ENCODE measurements around the gene SMYD3. TPM values are rescaled to one million over a fixed set of nuclear protein-coding genes. Genes with fewer than 3 reads are reported as not detected.

SMYD3 gene
- total RNA-seq, 1 donor from 2014 or later = 31.9 TPM

DNA sequence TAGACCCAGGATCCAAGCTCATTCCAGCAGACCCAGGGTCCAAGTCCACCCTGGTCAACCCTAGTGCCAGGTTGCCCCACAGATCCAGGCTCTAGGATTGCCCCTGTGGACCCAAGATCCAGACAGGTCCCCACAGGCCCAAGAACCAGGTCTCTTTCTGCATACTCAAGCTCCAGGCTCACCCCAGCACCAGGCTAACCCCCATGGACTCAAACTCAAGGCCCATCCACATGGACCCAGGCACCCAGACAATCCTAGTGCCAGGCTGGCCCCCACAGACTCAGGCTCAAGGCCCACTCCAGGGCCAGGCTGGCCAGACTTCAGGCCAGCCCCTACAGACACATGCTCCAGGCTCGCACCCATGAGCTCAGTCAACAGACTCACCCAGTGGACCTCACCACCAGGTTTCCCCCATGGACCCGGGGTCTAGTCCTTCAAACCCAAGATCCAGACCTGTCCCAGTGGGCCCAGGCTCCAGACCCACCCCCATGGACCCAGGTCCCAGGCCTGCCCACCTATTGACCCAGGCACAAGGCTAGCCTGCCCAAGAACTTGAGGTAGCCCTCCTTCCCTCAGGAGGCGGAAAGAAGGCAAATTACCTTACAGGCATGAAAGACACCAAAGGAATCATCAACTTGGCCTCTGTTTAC is 124.4 kb downstream of the SMYD3 start:
- no peak for DNase-seq (ENCODE audit: low spot score, unreplicated experiment)
- no peaks in the 10 kb centered on the region for H3K36me3 Mint-ChIP-seq (ENCODE audit: insufficient read depth)
- TF ChIP-seq, protein P1, sequence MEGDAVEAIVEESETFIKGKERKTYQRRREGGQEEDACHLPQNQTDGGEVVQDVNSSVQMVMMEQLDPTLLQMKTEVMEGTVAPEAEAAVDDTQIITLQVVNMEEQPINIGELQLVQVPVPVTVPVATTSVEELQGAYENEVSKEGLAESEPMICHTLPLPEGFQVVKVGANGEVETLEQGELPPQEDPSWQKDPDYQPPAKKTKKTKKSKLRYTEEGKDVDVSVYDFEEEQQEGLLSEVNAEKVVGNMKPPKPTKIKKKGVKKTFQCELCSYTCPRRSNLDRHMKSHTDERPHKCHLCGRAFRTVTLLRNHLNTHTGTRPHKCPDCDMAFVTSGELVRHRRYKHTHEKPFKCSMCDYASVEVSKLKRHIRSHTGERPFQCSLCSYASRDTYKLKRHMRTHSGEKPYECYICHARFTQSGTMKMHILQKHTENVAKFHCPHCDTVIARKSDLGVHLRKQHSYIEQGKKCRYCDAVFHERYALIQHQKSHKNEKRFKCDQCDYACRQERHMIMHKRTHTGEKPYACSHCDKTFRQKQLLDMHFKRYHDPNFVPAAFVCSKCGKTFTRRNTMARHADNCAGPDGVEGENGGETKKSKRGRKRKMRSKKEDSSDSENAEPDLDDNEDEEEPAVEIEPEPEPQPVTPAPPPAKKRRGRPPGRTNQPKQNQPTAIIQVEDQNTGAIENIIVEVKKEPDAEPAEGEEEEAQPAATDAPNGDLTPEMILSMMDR (IDR thresholded peaks at IDR 0.05; ENCODE audit: unreplicated experiment) = no peak
- no peaks in the 10 kb centered on the region for H3K27me3 Mint-ChIP-seq
- no peak overlapping the region for H3K4me3 Mint-ChIP-seq (ENCODE audit: low read depth)
- no peak overlapping the region for H3K27ac Mint-ChIP-seq
- no peaks in the 10 kb centered on the region for H3K9me3 Mint-ChIP-seq (ENCODE audit: low read depth)
- H3K4me1 Mint-ChIP-seq (ENCODE audit: low read depth) = peaks cover 5% of the 10 kb centered on the region

DNA sequence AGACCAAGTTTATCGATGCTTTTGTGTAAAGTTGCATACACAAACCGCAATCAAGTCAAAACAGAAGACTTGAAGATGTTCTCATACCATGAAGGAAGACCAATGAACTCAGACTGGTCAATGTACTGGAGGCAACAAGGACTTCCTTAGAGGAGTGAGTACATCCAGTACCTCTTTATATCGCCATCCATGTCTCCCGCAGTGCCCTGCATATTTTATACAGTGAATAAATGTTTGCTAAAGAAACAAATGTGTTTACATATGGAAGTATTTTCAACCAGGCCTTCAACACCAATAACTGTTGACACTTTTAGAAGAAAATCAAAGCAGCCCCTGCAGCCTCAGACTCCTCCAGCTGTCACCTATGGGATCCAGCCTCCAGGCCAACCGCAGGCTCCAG is 125.6 kb downstream of the SMYD3 start:
- H3K27me3 Mint-ChIP-seq = no peaks in the 10 kb centered on the region

DNA sequence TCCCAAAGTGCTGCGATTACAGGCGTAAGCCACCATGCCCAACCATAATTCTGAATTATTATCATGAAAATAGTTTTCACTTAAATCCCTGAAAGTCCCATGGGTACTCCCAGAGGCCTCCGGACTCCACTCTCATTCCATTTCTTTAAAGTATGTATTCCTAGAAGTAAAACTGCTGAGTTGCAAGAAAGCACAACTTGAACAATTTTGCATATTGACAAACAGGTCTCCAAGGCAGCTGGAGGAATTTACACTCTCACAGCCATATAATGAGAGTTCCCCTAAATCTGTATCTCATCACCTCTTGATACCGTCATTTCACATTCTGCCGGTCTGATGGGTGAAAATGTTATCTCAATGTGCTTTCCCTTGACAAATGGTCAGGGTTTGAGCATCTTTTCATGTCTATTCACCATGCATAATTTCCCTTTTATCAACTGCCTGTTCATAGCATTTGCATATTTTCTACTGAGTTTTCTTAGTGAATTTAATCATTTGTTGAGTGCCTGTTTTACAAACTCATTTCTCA is 129.4 kb downstream of the SMYD3 start:
- no peaks in the 10 kb centered on the region for H3K36me3 Mint-ChIP-seq (ENCODE audit: insufficient read depth)
- no peak overlapping the region for H3K27ac Mint-ChIP-seq
- no peak overlapping the region for H3K4me3 Mint-ChIP-seq (ENCODE audit: low read depth)
- H3K27me3 Mint-ChIP-seq = no peaks in the 10 kb centered on the region
- no peaks in the 10 kb centered on the region for H3K4me1 Mint-ChIP-seq (ENCODE audit: low read depth)
- DNase-seq (ENCODE audit: low spot score, unreplicated experiment) = no peak
- H3K9me3 Mint-ChIP-seq (ENCODE audit: low read depth) = no peaks in the 10 kb centered on the region
- TF ChIP-seq, protein P1 (IDR thresholded peaks at IDR 0.05; ENCODE audit: unreplicated experiment) = no peak

More for the DNA sequence above, 125.6 kb downstream of the SMYD3 start:
- H3K9me3 Mint-ChIP-seq (ENCODE audit: low read depth) = no peaks in the 10 kb centered on the region
- no peak for DNase-seq (ENCODE audit: low spot score, unreplicated experiment)
- H3K27ac Mint-ChIP-seq = no peak overlapping the region
- no peaks in the 10 kb centered on the region for H3K36me3 Mint-ChIP-seq (ENCODE audit: insufficient read depth)
- H3K4me1 Mint-ChIP-seq (ENCODE audit: low read depth) = peaks cover 5% of the 10 kb centered on the region
- TF ChIP-seq, protein P1 (IDR thresholded peaks at IDR 0.05; ENCODE audit: unreplicated experiment) = no peak
- H3K4me3 Mint-ChIP-seq (ENCODE audit: low read depth) = no peak overlapping the region

DNA sequence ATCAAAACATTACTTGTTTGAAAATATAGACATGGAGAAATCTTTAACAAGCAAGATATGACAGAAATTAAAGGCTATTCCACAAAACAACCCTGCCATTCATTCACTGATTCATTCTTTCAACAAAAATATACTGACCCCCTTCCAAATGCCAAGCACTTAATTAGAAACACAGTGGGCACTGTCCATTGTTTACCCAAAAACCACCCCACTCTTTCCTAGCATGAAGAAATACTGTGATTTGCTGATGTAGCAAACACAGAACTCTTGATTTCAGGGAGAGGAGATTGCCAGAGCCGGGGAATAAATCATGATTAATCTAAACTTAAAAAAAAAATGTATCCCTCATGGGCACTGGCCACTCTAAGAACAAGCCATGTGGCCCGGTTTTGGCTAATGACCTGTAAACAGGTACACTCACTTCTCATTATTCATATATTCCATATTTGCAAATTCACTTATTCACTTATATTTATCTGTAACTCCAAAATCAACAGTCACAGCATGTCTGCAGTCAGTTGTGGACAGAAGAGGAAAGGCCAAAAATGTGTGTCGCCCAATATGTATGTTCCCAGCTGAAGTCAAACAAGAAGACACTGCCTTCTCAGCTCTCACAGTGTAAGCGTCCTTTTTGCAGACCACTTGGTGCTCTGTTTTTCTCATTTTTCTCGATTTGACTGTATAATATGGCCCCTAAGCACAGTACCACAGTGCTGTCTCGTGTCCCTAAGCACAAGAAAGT is 133.1 kb downstream of the SMYD3 start:
- no peak overlapping the region for H3K4me3 Mint-ChIP-seq (ENCODE audit: low read depth)
- H3K4me1 Mint-ChIP-seq (ENCODE audit: low read depth) = no peaks in the 10 kb centered on the region
- DNase-seq (ENCODE audit: low spot score, unreplicated experiment) = no peak
- TF ChIP-seq, protein P1 (IDR thresholded peaks at IDR 0.05; ENCODE audit: unreplicated experiment) = no peak
- H3K27me3 Mint-ChIP-seq = no peaks in the 10 kb centered on the region
- no peaks in the 10 kb centered on the region for H3K9me3 Mint-ChIP-seq (ENCODE audit: low read depth)
- no peak overlapping the region for H3K27ac Mint-ChIP-seq
- no peaks in the 10 kb centered on the region for H3K36me3 Mint-ChIP-seq (ENCODE audit: insufficient read depth)

DNA sequence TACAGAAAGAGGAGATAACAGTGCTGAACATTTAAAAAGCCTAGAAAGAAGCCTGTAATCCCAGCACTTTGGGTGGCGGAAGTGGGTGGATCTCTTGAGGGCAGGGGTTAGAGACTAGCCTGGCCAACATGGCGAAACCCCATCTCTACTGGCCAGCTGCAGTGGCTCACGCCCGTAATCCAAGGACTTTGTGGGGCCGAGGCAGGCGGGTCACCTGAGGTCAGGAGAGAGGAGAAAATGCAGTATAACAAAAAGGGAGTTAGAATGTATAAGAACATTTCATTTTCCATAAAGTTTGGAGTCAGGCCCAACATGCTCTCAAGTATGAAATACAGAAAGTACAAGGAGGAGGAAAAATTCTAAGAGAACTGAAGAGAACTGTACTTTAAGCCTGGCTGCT is 134.5 kb downstream of the SMYD3 start:
- H3K36me3 Mint-ChIP-seq (ENCODE audit: insufficient read depth) = no peaks in the 10 kb centered on the region
- H3K27ac Mint-ChIP-seq = peak overlapping the region; percentile 3
- H3K4me3 Mint-ChIP-seq (ENCODE audit: low read depth) = no peak overlapping the region
- no peaks in the 10 kb centered on the region for H3K4me1 Mint-ChIP-seq (ENCODE audit: low read depth)
- no peaks in the 10 kb centered on the region for H3K27me3 Mint-ChIP-seq
- no peak for DNase-seq (ENCODE audit: low spot score, unreplicated experiment)
- TF ChIP-seq, protein P1 (IDR thresholded peaks at IDR 0.05; ENCODE audit: unreplicated experiment) = no peak
- no peaks in the 10 kb centered on the region for H3K9me3 Mint-ChIP-seq (ENCODE audit: low read depth)

All from progenitor cell of endocrine pancreas (in vitro differentiated cells).